Skin epidermis (tissue), 12 donors: ENCODE measurements around the gene PSMD9.
"Not testable (repeated sequence)": the region's sequence is repeated elsewhere in the genome, so short reads cannot be mapped to it uniquely, and the experiment has no call there.

ENCODE experiments used
- H3K27ac ChIP-seq, 21 experiments: fragments of 200-600 bp; sonication (generic) in 11 of 21; one replicate each; pipeline ENCODE4 v1.5.0; 2020; ENCODE audit warnings: mild to moderate bottlenecking in 3 of 21, inconsistent platforms in 2 of 21, moderate library complexity in 2 of 21
- H3K4me3 ChIP-seq, 7 experiments: fragments of 200-600 bp; sonication (generic) in 2 of 7; one replicate each; pipeline ENCODE4 v1.5.0; 2020; ENCODE audit warnings: inconsistent platforms in 2 of 7, mild to moderate bottlenecking in 2 of 7, moderate library complexity in 1 of 7

The PSMD9 gene

GRCh38 chr12:121915841-121916321 is 27.3 kb downstream of the PSMD9 start:
- H3K27ac ChIP-seq = peak overlapping the region in 1 of 21 experiments; percentile 28

GRCh38 chr12:121916719-121917118 is 28.1 kb downstream of the PSMD9 start:
- Histone ChIP-seq H3K27ac (peak overlapping the region in 1 of 21 experiments; percentile 21), H3K4me3 (no peak overlapping the region)

More at GRCh38 chr12:121915841-121916321, 27.3 kb downstream of the PSMD9 start:
- no peak overlapping the region for H3K4me3 ChIP-seq

- peak within 1 kb of the TSS in 17 of 21 experiments; percentile 8 to 87 (median 49) for H3K27ac ChIP-seq
- H3K4me3 ChIP-seq = peak within 1 kb of the TSS; percentile 21 to 34 (median 29)
Measured at GRCh38 chr12:121917950-121918678, 29.5 kb downstream of the PSMD9 start, which contains the start of gene CFAP251. CFAP251 (plus strand) TSS chr12:121918592; CDS start chr12:121921306, 2,714 bp downstream.

DNA sequence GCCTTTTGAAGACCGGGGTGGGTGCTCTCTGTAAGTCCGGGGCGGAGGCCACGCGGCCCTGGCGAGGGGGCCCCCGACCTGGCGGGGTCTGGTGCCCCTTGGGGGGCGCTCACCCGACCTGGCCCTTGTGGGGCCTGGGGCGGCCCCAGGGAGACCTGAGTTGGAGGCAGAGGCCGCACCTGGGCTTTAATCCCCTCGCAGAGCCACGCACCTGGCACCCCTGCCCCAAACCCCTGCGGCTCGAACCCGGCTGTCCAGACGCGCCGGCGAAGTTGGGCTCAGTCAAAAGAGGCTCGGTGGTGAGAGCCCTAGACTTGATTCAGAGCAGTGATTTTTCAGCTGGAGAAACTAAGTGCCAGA is 30.1 kb downstream of the PSMD9 start:
- peak overlapping the region; percentile 21 to 34 (median 29) for H3K4me3 ChIP-seq
- peak overlapping the region in 15 of 21 experiments; percentile 8 to 87 (median 49) for H3K27ac ChIP-seq

DNA sequence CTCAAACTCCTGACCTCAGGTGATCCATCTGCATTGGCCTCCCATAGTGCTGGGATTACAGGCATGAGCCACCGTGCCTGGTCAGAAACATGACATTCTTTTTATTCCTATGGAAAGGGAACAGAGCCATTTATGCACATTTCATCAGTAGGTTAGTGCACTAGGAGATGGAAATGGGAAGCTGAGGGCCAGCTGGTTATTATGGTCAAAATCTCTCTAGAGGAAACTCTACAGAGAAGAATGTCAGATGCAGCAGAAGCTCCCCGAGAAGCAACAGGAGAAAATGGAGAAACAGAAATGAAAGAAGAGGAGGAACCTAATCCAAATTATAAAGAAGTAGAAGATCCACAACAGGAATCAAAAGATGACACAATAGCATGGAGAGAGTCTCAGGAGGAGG is 32.5 kb downstream of the PSMD9 start:
- no peak overlapping the region for H3K4me3 ChIP-seq
- no peak overlapping the region for H3K27ac ChIP-seq

- Histone ChIP-seq H3K4me3 (peak overlapping the region in 1 of 7 experiments; percentile 3), H3K27ac (peak overlapping the region in 18 of 21 experiments; percentile 14 to 86 (median 69))
Measured at GRCh38 chr12:121925358-121925695, 36.7 kb downstream of the PSMD9 start.

GRCh38 chr12:121926874-121927706 is 38.5 kb downstream of the PSMD9 start:
- H3K27ac ChIP-seq = peak overlapping the region in 1 of 21 experiments; percentile 13
- H3K4me3 ChIP-seq = no peak overlapping the region

- Histone ChIP-seq H3K4me3 (no peak overlapping the region), H3K27ac (no peak overlapping the region)
Measured at GRCh38 chr12:121927813-121928212, 39.2 kb downstream of the PSMD9 start.

GRCh38 chr12:121929545-121929944 is 41.0 kb downstream of the PSMD9 start:
- not testable (repeated sequence) for H3K4me3 ChIP-seq, H3K27ac ChIP-seq

DNA sequence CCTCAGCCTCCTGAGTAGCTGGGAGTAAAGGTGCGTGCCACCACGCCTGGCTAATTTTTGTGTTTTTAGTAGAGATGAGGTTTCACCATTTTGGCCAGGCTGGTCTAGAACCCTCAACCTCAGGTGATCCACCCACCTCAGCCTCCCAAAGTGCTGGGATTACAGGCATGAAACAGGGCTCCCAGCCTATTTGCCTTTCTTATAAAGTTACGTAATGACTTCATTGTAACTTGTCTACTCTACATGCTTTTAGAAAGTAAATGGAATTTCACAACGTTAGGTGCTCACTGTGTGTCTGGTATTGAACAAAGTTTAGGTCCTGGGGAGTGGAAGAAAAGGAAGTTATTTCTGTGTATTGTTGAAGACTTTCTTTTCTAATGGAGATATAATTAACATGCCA is 42.3 kb downstream of the PSMD9 start:
- peak overlapping the region in 2 of 21 experiments; percentile 46 to 55 for H3K27ac ChIP-seq
- no peak overlapping the region for H3K4me3 ChIP-seq

- Histone ChIP-seq H3K4me3 (no peak overlapping the region), H3K27ac (no peak overlapping the region)
Measured at GRCh38 chr12:121932176-121932536, 43.6 kb downstream of the PSMD9 start.

- Histone ChIP-seq H3K27ac (no peak overlapping the region), H3K4me3 (no peak overlapping the region)
Measured at GRCh38 chr12:121932914-121933521, 44.4 kb downstream of the PSMD9 start.

- H3K27ac ChIP-seq = no peak overlapping the region
Measured at GRCh38 chr12:121933522-121934308, 45.1 kb downstream of the PSMD9 start.

DNA sequence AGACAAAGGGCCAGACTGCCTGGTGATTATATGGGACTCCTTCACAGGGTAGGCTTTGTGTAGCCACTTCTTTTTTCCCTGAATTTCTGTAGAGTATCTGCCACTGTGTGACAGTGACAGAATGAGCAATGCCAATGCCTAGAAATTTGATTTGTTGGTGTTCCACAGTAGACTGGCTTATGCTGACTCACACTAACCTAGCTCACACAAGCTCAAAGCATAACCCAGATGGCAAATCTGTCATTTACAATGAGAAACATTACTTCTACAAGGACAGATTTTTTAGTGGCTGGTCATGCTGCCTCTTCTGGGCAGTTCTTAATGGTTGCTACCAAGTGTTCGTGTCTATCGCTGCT is 45.7 kb downstream of the PSMD9 start:
- no peak overlapping the region for H3K27ac ChIP-seq
- no peak overlapping the region for H3K4me3 ChIP-seq

More at GRCh38 chr12:121933522-121934308, 45.1 kb downstream of the PSMD9 start:
- no peak overlapping the region for H3K4me3 ChIP-seq

GRCh38 chr12:121937654-121938053 is 49.1 kb downstream of the PSMD9 start:
- no peak overlapping the region for H3K4me3 ChIP-seq
- no peak overlapping the region for H3K27ac ChIP-seq

GRCh38 chr12:121939186-121939585 is 50.6 kb downstream of the PSMD9 start:
- Histone ChIP-seq H3K4me3 (no peak overlapping the region), H3K27ac (no peak overlapping the region)

DNA sequence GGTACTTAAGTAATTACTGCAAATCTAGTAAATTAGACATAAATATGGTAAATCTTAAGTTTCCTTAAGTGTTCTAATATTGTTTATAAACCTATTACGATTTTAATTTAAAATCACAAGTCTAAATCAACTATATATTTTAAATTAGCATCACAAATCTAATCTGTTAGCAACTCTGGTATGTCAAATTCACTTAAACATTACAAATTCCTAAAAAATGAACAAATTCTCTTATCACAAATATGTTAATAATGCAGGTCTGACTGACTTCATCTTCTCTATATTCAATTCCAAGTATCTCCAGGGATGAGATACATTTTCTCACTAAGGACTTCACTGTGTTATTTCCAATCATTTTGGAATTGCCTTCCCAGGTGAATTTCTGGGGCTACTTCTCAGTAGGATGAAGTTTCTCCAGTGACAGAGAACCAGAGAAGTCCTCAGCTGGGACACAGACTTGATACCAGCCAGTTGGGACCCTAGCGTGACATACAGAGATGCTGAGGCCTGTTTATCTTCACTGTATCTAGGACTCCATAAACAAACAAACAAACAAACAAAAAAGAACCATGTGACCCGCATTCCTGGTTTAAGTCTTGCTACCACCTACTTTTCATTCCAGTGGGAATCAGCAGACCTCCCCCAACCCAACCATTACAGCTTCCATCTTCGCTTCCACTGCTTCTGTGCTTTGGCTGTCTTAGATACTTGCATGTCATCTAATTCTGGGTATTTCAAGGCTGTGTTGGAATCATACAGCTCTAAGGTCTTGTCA is 51.6 kb downstream of the PSMD9 start:
- no peak overlapping the region for H3K27ac ChIP-seq
- no peak overlapping the region for H3K4me3 ChIP-seq

GRCh38 chr12:121942145-121942718 is 53.6 kb downstream of the PSMD9 start:
- H3K27ac ChIP-seq = no peak overlapping the region
- no peak overlapping the region for H3K4me3 ChIP-seq

- Histone ChIP-seq H3K27ac (no peak overlapping the region), H3K4me3 (no peak overlapping the region)
Measured at GRCh38 chr12:121943926-121944325, 55.3 kb downstream of the PSMD9 start.
